ENCODE data around the gene TBC1D22A. TPM values are rescaled to one million over a fixed set of nuclear protein-coding genes. Genes with fewer than 3 reads are reported as not detected.

Gene TBC1D22A
- total and polyA plus RNA-seq, 2 experiments from 2014 or later = 15.3 to 19.8 TPM

- Histone ChIP-seq H3K4me3 (no peak overlapping the region), H3K4me1 (ENCODE audit: insufficient read depth) (no peaks in the 10 kb centered on the region), H3K79me2 (no peaks in the 10 kb centered on the region), H2AFZ (no peak overlapping the region), H3K36me3 (replicated peaks; ENCODE audit: insufficient read depth, low read depth) (no peaks in the 10 kb centered on the region), H3K9me3 (ENCODE audit: low read depth) (no peaks in the 10 kb centered on the region), H4K20me1 (ENCODE audit: insufficient read depth, poor library complexity, severe bottlenecking) (no peaks in the 10 kb centered on the region), H3K27me3 (no peaks in the 10 kb centered on the region), H3K4me2 (no peak overlapping the region), H3K27ac (no peak overlapping the region), H3K9me2 (replicated peaks; ENCODE audit: insufficient read depth) (no peaks in the 10 kb centered on the region)
- WGBS (ENCODE audit: low lambda C conversion rate, missing lambda C conversion rate) = 94% methylated on average over 31 of the region's 31 CpGs
- no peak for DNase-seq (ENCODE audit: low spot score)
- TF ChIP-seq EZH2phosphoT487 (IDR thresholded peaks at IDR 0.05; ENCODE audit: low read depth, severe bottlenecking, unreplicated experiment) (no peak), EZH2 (IDR thresholded peaks at IDR 0.05; ENCODE audit: borderline replicate concordance) (no peak), CTCF (IDR thresholded peaks at IDR 0.05; ENCODE audit: poor library complexity) (no peak)
These were observed 386.7 kb downstream of the TBC1D22A start for GRCh38 chr22:47148956-47149728.

- no peak for DNase-seq (ENCODE audit: low spot score)
These were observed 387.5 kb downstream of the TBC1D22A start for GRCh38 chr22:47149976-47150375.

GRCh38 chr22:47150426-47150825, 388.0 kb downstream of the TBC1D22A start:
- no peak overlapping the region for H3K4me2 ChIP-seq
- H4K20me1 ChIP-seq (ENCODE audit: insufficient read depth, poor library complexity, severe bottlenecking) = no peaks in the 10 kb centered on the region
- 98% methylated on average over 14 of the region's 21 CpGs for WGBS (ENCODE audit: low lambda C conversion rate, missing lambda C conversion rate)
- no peak overlapping the region for H3K27ac ChIP-seq
- H3K4me3 ChIP-seq = no peak overlapping the region
- no peaks in the 10 kb centered on the region for H3K27me3 ChIP-seq
- H3K9me3 ChIP-seq (ENCODE audit: low read depth) = no peaks in the 10 kb centered on the region
- no peak for DNase-seq (ENCODE audit: low spot score)
- H3K4me1 ChIP-seq (ENCODE audit: insufficient read depth) = no peaks in the 10 kb centered on the region
- H2AFZ ChIP-seq = no peak overlapping the region
- no peaks in the 10 kb centered on the region for H3K79me2 ChIP-seq
- H3K9me2 ChIP-seq (replicated peaks; ENCODE audit: insufficient read depth) = no peaks in the 10 kb centered on the region
- TF ChIP-seq EZH2phosphoT487 (IDR thresholded peaks at IDR 0.05; ENCODE audit: low read depth, severe bottlenecking, unreplicated experiment) (no peak), EZH2 (IDR thresholded peaks at IDR 0.05; ENCODE audit: borderline replicate concordance) (no peak)
- no peaks in the 10 kb centered on the region for H3K36me3 ChIP-seq (replicated peaks; ENCODE audit: insufficient read depth, low read depth)

More at GRCh38 chr22:47149976-47150375, 387.5 kb downstream of the TBC1D22A start:
- Histone ChIP-seq H2AFZ (no peak overlapping the region), H3K27me3 (no peaks in the 10 kb centered on the region), H3K9me2 (replicated peaks; ENCODE audit: insufficient read depth) (no peaks in the 10 kb centered on the region), H3K27ac (no peak overlapping the region), H3K4me3 (no peak overlapping the region), H3K4me2 (no peak overlapping the region), H3K79me2 (no peaks in the 10 kb centered on the region), H4K20me1 (ENCODE audit: insufficient read depth, poor library complexity, severe bottlenecking) (no peaks in the 10 kb centered on the region), H3K9me3 (ENCODE audit: low read depth) (no peaks in the 10 kb centered on the region), H3K4me1 (ENCODE audit: insufficient read depth) (no peaks in the 10 kb centered on the region), H3K36me3 (replicated peaks; ENCODE audit: insufficient read depth, low read depth) (no peaks in the 10 kb centered on the region)
- 95% methylated on average over 13 of the region's 13 CpGs for WGBS (ENCODE audit: low lambda C conversion rate, missing lambda C conversion rate)
- TF ChIP-seq EZH2 (IDR thresholded peaks at IDR 0.05; ENCODE audit: borderline replicate concordance) (no peak), CTCF (IDR thresholded peaks at IDR 0.05; ENCODE audit: poor library complexity) (no peak), EZH2phosphoT487 (IDR thresholded peaks at IDR 0.05; ENCODE audit: low read depth, severe bottlenecking, unreplicated experiment) (no peak)

- Histone ChIP-seq H3K27ac (no peak overlapping the region), H3K9me2 (replicated peaks; ENCODE audit: insufficient read depth) (no peaks in the 10 kb centered on the region), H4K20me1 (ENCODE audit: insufficient read depth, poor library complexity, severe bottlenecking) (no peaks in the 10 kb centered on the region), H3K4me3 (no peak overlapping the region), H3K9me3 (ENCODE audit: low read depth) (no peaks in the 10 kb centered on the region), H3K79me2 (no peaks in the 10 kb centered on the region), H2AFZ (no peak overlapping the region), H3K27me3 (no peaks in the 10 kb centered on the region), H3K4me2 (no peak overlapping the region), H3K36me3 (replicated peaks; ENCODE audit: insufficient read depth, low read depth) (no peaks in the 10 kb centered on the region), H3K4me1 (ENCODE audit: insufficient read depth) (no peaks in the 10 kb centered on the region)
- 97% methylated on average over 19 of the region's 19 CpGs for WGBS (ENCODE audit: low lambda C conversion rate, missing lambda C conversion rate)
- no peak for DNase-seq (ENCODE audit: low spot score)
- TF ChIP-seq CTCF (IDR thresholded peaks at IDR 0.05; ENCODE audit: poor library complexity) = no peak
- no peak for TF ChIP-seq EZH2phosphoT487 (IDR thresholded peaks at IDR 0.05; ENCODE audit: low read depth, severe bottlenecking, unreplicated experiment)
- no peak for TF ChIP-seq EZH2 (IDR thresholded peaks at IDR 0.05; ENCODE audit: borderline replicate concordance)
These were observed 388.6 kb downstream of the TBC1D22A start for GRCh38 chr22:47151064-47151463.
